ENCODE measurements around the gene ALOX5.

- TF ChIP-seq CTCF (IDR thresholded peaks at IDR 0.05) (no peak), EP300 (IDR thresholded peaks at IDR 0.05; ENCODE audit: borderline replicate concordance in 1 of 2, low read depth in 1 of 2, low read length in 1 of 2) (no peak), MXI1 (IDR thresholded peaks at IDR 0.05; ENCODE audit: low read depth, low read length) (no peak), TAF1 (IDR thresholded peaks at IDR 0.05; ENCODE audit: borderline replicate concordance, low read depth, low read length) (no peak)
Measured at GRCh38 chr10:45444022-45444421, 70.0 kb downstream of the ALOX5 start.

Data from SK-N-SH (cell line).